Nephron (organoid): Measurements from ENCODE around the gene ZNF423.

ENCODE experiments used
- H3K27ac Mint-ChIP-seq, 3 experiments: 2 replicates each; pipeline ENCODE4 v1.8.0; 2020; ENCODE audit warnings: mixed read lengths in 3 of 3, mild to moderate bottlenecking in 2 of 3, moderate library complexity in 1 of 3
- H3K27me3 Mint-ChIP-seq: 2 replicates; pipeline ENCODE4 v1.8.0; 2021; ENCODE audit warnings: low read depth, mild to moderate bottlenecking, moderate library complexity, mixed read lengths
- H3K36me3 Mint-ChIP-seq: 2 replicates; pipeline ENCODE4 v1.8.0; 2020; ENCODE audit warnings: low read depth, mixed read lengths
- H3K4me1 Mint-ChIP-seq: 2 replicates; pipeline ENCODE4 v1.8.0; 2020; ENCODE audit warnings: mixed read lengths
- H3K4me3 Mint-ChIP-seq, 3 experiments: 2 replicates each; pipeline ENCODE4 v1.8.0; 2020; ENCODE audit warnings: mild to moderate bottlenecking in 3 of 3, mixed read lengths in 3 of 3, moderate library complexity in 2 of 3
- H3K9me3 Mint-ChIP-seq: 2 replicates; pipeline ENCODE4 v1.8.0; 2020; ENCODE audit warnings: mixed read lengths
- TF ChIP-seq, protein P1 (sequence below), 3 experiments: fragments of 200-600 bp; sonication (generic); IDR thresholded peaks; one replicate each; pipeline ENCODE4 v1.5.0; 2021; ENCODE audit warnings: antibody characterized with exemption in 3 of 3; ENCODE audit not compliant: unreplicated experiment in 3 of 3

The ZNF423 gene

DNA sequence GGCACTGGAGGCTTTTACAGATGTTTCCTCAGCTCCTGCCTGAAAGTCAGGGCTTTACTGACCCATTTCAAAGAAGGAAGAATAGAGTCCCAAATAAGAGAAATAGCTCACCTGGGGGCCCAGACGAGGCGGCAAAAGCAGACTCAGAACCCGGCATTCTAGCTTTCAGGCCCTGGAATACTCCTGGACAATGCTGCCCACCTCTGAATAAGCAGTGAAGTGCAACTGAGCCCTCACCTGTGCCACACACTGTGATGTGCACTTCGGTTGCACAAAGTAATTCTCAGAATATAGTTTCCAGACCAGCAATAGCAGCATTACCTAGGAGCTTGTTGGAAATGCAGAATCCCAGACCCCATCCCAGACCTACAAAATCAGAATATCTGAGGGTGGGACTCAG is 54.6 kb downstream of the ZNF423 start:
- Mint-ChIP-seq H3K27ac (no peak overlapping the region), H3K4me1 (peaks cover 31% of the 10 kb centered on the region), H3K27me3 (no peaks in the 10 kb centered on the region), H3K36me3 (peaks cover 6% of the 10 kb centered on the region), H3K9me3 (no peaks in the 10 kb centered on the region), H3K4me3 (no peak overlapping the region)
- TF ChIP-seq, protein P1, sequence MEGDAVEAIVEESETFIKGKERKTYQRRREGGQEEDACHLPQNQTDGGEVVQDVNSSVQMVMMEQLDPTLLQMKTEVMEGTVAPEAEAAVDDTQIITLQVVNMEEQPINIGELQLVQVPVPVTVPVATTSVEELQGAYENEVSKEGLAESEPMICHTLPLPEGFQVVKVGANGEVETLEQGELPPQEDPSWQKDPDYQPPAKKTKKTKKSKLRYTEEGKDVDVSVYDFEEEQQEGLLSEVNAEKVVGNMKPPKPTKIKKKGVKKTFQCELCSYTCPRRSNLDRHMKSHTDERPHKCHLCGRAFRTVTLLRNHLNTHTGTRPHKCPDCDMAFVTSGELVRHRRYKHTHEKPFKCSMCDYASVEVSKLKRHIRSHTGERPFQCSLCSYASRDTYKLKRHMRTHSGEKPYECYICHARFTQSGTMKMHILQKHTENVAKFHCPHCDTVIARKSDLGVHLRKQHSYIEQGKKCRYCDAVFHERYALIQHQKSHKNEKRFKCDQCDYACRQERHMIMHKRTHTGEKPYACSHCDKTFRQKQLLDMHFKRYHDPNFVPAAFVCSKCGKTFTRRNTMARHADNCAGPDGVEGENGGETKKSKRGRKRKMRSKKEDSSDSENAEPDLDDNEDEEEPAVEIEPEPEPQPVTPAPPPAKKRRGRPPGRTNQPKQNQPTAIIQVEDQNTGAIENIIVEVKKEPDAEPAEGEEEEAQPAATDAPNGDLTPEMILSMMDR (IDR thresholded peaks at IDR 0.05; ENCODE audit: unreplicated experiment in 3 of 3): no peak

DNA sequence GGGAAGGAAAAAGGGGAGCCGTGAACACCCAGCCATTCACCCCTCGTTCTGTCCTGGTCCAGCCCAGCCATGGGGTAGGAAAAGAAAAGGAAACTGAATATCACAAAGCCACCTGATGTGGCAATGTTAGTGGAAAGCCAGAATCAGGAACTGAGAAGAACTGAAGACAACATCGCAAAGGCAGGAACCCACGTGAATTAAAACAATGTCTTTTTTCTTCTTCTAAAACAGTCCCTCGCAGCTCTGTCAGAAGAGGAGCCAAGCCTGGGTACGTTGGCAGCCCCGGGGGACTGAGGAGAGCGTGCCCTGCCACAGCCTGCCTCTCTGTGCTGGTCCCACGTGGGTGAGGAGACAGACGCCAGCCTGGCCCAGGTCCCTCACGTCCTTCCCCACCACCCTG is 55.0 kb downstream of the ZNF423 start:
- peaks cover 6% of the 10 kb centered on the region for H3K36me3 Mint-ChIP-seq
- H3K4me1 Mint-ChIP-seq: peaks cover 31% of the 10 kb centered on the region
- H3K27me3 Mint-ChIP-seq: no peaks in the 10 kb centered on the region
- no peaks in the 10 kb centered on the region for H3K9me3 Mint-ChIP-seq
- H3K27ac Mint-ChIP-seq: no peak overlapping the region
- H3K4me3 Mint-ChIP-seq: no peak overlapping the region
- TF ChIP-seq, protein P1 (IDR thresholded peaks at IDR 0.05; ENCODE audit: unreplicated experiment in 3 of 3): no peak

DNA sequence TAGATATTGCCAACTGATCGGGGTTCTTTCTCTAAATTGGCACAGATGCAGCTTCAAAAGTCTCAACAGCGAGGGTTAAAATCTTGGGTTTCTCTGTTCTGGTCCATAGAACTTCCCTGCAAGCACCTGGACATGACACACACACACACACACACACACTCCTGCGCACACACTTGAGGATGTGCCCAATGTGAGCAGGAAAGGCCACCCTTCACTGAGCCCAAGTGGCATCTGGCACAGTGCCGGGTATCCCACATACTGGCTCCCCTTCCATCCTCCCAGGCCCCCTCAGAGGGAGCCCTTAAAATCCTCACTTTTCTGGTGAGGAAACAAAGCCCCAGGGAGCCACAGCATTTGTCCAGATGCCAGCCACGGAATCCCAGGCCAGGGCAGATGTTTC is 55.5 kb downstream of the ZNF423 start:
- TF ChIP-seq, protein P1 (IDR thresholded peaks at IDR 0.05; ENCODE audit: unreplicated experiment in 3 of 3): no peak
- Mint-ChIP-seq H3K36me3 (peaks cover 6% of the 10 kb centered on the region), H3K4me1 (peaks cover 33% of the 10 kb centered on the region), H3K27ac (no peak overlapping the region), H3K4me3 (no peak overlapping the region), H3K27me3 (no peaks in the 10 kb centered on the region), H3K9me3 (no peaks in the 10 kb centered on the region)

DNA sequence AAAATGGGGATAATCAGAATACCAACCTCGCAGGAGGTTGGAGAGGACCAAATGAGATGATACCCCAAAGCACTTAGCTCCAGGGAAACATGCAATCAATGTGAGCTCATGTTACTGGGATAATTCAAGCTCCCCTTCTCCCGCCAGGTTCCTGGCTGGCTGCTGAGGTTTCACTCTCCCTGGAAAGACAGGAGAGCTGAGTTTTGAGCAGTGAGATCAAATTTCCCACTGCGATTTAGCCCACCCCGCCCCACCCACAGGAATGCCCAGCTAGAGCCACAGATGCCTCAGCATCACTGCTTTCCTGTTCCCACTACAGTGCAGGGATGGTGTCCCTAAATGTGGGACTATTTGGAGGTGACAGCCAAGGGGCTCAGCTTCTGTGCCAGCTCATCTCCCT is 56.7 kb downstream of the ZNF423 start:
- TF ChIP-seq, protein P1 (IDR thresholded peaks at IDR 0.05; ENCODE audit: unreplicated experiment in 3 of 3): no peak
- Mint-ChIP-seq H3K36me3 (peaks cover 3% of the 10 kb centered on the region), H3K4me3 (no peak overlapping the region), H3K9me3 (no peaks in the 10 kb centered on the region), H3K27ac (peak overlapping the region; percentile 30 to 58 (median 47)), H3K27me3 (no peaks in the 10 kb centered on the region), H3K4me1 (peaks cover 42% of the 10 kb centered on the region)

DNA sequence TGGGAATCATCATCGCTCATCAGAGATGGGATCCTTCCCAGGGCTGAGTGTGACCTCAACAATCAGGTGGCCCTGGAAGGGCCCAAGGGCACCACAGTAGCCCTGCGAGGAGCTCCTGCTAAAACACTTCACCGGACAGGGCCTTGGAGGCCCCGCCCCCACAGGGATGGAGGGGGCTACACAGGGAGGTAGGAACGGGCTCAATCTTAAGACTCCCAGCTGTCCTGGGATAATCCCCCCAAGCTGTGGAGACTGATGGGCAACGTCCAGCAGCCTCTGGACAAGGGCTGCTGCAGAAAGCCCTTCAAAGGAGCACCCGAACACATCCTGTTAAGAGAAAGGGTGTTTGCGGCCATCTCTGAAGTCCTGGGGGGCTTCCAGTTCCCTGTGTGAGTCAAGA is 60.4 kb downstream of the ZNF423 start:
- Mint-ChIP-seq H3K36me3 (no peaks in the 10 kb centered on the region), H3K27me3 (no peaks in the 10 kb centered on the region), H3K9me3 (no peaks in the 10 kb centered on the region), H3K4me1 (peaks cover 49% of the 10 kb centered on the region), H3K27ac (no peak overlapping the region), H3K4me3 (no peak overlapping the region)
- TF ChIP-seq, protein P1 (IDR thresholded peaks at IDR 0.05; ENCODE audit: unreplicated experiment in 3 of 3): no peak

DNA sequence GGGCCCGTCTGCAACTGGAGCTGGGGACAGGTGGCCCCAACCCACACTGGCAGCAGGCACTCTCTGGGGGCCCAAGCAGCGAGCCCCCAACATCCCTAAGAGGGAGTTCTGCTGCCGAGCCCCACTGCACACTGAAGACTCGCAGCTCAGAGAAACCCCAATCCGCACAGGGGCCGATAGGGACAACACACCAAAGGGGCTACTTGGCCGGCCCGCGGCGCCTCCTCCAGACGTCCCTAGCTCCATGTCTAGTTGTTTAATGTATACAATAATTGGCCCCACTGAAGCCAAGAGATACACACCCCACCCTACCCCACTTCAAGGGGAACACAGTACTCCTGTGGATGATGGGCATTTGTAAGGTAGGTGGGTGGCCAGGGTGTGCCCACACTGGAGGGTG is 62.7 kb downstream of the ZNF423 start:
- Mint-ChIP-seq H3K9me3 (no peaks in the 10 kb centered on the region), H3K36me3 (no peaks in the 10 kb centered on the region), H3K27ac (no peak overlapping the region), H3K4me3 (no peak overlapping the region), H3K4me1 (peaks cover 59% of the 10 kb centered on the region), H3K27me3 (no peaks in the 10 kb centered on the region)
- TF ChIP-seq, protein P1 (IDR thresholded peaks at IDR 0.05; ENCODE audit: unreplicated experiment in 3 of 3): no peak
